Lower leg skin (tissue), 3 donors: ENCODE data around the gene CPXM1.

Experiments used
- POLR2A ChIP-seq, 2 donors: fragments of 450-650 bp; IDR thresholded peaks; one replicate each; pipeline ENCODE4 v1.6.1; 2016 to 2017; ENCODE audit warnings: antibody characterized with exemption in 2 of 2, mild to moderate bottlenecking in 1 of 2, moderate library complexity in 1 of 2
- TF ChIP-seq, protein P1 (sequence below), 3 donors: fragments of 450-650 bp; IDR thresholded peaks; one replicate each; pipeline ENCODE4 v1.5.1; 2016; ENCODE audit warnings: antibody characterized with exemption in 3 of 3, mild to moderate bottlenecking in 3 of 3, moderate library complexity in 2 of 3

DNA sequence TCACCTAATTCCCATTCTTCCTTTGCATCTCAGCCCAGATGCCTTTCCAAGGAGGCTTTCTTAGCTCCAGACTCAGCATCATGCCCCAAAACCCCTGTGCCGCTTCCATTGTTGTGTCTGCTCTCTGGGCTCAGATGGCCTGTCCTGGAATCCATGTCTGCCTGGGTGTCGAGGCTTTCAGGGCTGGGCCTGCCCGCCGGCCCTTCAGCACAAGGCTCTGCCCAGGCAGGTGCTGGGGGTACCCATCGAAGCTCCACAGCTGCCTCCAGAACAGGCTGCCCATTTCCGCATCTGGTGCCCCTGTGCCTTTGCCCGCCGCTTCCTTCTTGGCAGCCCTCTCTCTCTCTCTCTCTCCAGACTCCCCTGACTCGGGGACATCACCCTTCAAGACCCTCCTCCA, 1.2 kb downstream of the CPXM1 start:
- TF ChIP-seq POLR2A (IDR thresholded peaks at IDR 0.05), result no peak
- TF ChIP-seq, protein P1, sequence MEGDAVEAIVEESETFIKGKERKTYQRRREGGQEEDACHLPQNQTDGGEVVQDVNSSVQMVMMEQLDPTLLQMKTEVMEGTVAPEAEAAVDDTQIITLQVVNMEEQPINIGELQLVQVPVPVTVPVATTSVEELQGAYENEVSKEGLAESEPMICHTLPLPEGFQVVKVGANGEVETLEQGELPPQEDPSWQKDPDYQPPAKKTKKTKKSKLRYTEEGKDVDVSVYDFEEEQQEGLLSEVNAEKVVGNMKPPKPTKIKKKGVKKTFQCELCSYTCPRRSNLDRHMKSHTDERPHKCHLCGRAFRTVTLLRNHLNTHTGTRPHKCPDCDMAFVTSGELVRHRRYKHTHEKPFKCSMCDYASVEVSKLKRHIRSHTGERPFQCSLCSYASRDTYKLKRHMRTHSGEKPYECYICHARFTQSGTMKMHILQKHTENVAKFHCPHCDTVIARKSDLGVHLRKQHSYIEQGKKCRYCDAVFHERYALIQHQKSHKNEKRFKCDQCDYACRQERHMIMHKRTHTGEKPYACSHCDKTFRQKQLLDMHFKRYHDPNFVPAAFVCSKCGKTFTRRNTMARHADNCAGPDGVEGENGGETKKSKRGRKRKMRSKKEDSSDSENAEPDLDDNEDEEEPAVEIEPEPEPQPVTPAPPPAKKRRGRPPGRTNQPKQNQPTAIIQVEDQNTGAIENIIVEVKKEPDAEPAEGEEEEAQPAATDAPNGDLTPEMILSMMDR (IDR thresholded peaks at IDR 0.05), result no peak
